GM19372 (cell line): Measurements from ENCODE around the gene ZC3HAV1L.
A peak's percentile ranks its signal among the peaks of the same experiment; 100 is the strongest.
"Not testable (repeated sequence)": the region's sequence is repeated elsewhere in the genome, so short reads cannot be mapped to it uniquely, and the experiment has no call there.

Experiments used
- ATAC-seq: cut with Tn5 transposase; IDR thresholded peaks from one replicate; pipeline ENCODE4 v1.9.1; 2021; ENCODE audit warnings: mild to moderate bottlenecking, low read depth, moderate library complexity; ENCODE audit not compliant: unreplicated experiment

ZC3HAV1L gene

GRCh38 chr7:139023076-139023475 lies 12.8 kb downstream of the ZC3HAV1L start:
- ATAC-seq = no peak

DNA sequence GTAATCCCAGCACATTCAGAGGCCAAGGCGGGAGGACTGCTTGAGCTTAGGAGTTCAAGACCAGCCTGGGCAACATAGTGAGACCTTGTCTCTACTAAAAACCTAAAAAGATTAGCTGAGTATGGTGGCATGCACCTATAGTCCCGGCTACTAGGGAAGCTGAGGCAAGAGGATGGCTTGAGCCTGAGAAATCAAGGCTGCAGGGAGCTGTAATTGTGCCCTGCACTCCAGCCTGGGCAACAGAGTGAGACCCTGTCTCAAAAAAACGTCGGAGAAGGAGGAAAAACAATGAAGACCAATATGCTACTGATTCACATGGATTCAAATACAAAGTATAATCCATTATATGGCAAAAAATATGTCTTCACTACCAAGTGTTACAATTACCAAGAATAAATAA lies 13.6 kb downstream of the ZC3HAV1L start:
- ATAC-seq = no peak

GRCh38 chr7:139018910-139019309 lies 16.9 kb downstream of the ZC3HAV1L start:
- no peak for ATAC-seq

GRCh38 chr7:139016931-139017511 lies 18.8 kb downstream of the ZC3HAV1L start:
- ATAC-seq = peak; percentile 79

- no peak for ATAC-seq
Measured at GRCh38 chr7:139011373-139011772, 24.5 kb downstream of the ZC3HAV1L start.

- no peak for ATAC-seq
Measured at GRCh38 chr7:139004321-139005090, 31.3 kb downstream of the ZC3HAV1L start.

DNA sequence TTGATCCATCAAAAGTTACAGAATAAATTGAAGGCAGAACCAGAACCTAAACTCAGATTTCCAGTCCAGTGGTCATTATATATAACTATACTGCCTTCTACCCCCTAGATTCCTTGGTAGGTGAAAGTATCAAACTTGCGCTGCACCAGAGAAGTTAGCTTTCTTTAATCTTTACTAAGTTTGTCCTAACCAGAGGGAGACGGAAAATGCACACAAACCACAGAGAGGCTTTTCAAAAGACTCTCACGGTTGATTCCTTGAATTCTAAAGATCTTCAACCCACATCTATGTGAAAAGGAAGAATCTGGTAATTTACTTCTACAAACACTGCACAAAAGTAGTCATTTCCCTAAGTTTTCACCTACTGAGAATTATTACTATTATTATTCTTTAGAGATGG lies 36.4 kb downstream of the ZC3HAV1L start:
- no peak for ATAC-seq

DNA sequence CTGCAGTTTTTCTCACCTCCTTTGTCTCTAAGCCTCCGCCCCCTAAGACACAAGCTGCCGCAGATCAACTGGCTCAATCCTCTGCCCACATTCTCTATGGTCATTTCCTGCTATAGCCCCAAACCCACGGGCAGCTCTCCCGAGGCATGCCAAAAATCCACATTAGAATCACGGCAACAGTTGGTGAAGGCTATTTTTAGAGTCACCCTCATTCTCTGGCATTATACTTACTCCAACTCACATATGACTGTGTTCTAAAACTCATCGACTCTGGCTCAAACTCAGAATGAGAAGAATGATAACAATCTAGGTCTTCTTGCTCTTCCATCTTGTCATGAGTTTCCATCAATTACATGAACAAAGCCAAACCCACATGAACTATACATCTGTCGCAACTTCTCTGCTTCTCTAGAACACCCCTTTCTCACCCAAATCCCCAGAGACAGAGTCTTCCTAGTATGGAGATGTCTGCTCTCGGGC lies 43.8 kb downstream of the ZC3HAV1L start:
- no peak for ATAC-seq

GRCh38 chr7:138987686-138988085 lies 48.2 kb downstream of the ZC3HAV1L start:
- ATAC-seq = no peak

DNA sequence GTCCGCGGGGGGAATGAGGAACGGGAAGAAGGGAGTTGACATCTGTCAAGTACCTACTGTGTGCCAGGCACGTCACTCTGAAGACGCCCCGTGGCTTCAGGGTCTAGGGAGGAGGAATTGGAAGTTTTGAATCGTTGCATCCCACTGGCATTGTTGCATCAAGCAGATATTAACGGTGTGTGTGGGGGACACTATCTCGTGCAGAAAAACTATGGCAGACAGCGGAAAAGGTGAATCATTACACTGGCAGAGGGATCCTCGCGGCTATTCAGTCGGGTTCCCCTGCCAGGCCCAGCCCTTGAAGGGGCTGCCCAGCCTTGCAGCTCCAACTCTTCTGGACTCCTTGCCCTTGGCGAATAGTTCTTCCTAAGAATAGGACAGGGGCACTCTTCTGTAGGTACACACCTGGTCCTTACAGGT lies 53.6 kb downstream of the ZC3HAV1L start:
- ATAC-seq = no peak

DNA sequence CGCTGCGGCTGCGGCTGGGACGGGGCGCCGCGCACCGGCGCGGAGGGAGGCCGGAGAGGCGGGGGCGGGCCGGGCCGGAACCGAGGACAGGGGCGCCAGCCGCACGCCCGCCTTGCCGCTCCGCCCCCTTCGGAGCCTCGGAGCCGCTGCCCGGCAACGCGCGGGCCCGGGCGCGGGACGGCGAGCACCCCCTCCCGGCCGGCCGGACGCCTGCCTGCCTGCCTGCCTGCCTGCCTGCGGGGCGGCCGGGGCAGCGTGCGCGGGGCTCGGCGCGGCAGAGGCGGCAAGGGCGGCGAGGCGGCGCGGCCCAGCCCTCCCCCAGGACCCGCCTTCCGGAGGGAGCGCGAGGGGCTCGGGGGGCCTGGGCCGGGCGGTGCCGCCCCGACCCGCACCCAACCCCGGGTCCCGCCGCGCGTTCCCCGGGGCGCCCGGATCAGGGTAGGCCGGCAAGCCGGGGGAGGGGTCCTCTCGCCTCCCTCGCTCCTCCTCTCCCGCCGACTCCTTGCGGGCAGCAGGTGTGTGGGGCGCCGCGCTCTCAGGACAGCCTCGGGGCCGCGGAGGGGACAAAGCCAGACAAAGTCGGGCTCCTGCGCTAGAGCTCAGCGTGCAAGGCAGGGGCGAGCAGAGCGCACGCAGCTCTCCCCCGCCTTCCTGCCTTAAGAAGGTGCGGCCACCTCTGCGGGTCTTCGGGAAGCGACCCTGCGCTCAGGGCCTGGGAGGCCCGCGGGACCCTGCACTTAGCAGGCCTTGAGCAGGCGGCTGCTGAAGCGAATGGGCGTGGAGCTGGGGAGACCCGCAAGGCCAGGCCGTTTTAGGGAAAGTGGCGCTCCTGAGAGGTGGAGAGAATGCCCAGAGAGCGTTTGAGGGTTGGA lies 54.3 kb downstream of the ZC3HAV1L start, which contains the start of gene KIAA1549:
TSS of gene KIAA1549 (minus strand) at position 58 of the 872 bp plus-strand sequence. CDS start 120 bp downstream, outside the sequence.
- ATAC-seq = peak; percentile 82

DNA sequence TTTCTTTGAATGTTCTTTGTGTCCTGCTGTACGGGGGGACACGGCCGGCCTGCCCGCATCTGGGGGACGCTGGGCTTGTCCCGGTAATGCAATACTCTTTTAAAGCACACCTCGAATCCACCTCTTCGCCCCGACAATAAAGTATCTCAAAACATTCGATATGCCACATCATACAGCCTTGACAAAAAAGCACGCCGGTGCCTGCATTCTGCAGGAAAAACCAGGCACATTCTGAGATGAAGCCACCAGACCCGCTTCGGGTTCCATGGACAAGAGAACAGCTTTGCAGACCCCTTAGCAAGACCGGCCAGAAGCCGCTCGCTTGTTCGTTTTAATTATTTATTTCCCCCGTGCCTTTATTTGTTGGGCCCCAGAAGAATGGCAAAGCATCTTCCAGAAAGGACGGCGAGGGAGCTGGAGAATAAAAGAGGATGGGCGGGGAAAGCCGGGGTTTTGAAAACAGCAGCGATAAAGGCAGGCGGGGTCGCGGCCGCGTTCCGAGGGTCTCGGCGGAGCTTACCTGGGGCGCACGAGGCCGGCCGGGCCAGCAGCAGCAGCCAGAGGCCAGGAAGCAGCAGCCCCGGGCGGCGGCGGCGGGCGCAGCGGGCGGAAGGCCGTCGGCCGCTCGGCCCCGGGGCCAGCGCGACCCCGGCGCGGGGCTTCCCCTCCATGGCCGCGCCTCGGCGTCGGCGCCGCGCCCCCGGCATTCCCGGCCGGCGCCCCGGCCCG lies 55.1 kb downstream of the ZC3HAV1L start:
- peak; percentile 49 for ATAC-seq

DNA sequence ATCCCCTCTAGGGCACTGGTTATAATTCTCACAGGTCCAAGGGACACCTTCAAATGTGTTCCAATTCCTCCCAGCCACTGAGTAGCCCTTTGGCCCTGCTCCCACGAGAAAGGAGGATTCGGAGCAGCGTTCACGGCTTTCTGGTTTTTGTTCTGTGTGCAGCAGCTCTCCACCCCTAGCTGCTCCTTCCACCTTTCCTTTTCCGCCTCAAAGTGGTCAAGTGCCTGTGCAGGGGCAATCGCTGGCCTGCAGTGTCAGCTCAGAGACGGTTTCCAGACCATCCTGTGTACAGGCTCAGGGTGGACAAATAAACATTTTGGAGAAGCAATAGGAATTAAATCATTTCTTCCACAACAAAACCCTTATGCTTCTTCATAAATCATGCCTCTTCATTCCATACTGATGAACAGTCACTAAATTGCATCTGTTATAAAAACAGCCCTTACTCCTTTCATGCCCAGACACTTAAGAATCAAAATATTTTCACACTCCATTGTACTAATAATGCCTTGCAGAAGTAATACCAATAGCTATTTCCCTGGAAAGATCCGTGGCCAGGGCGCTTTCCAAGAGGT lies 55.8 kb downstream of the ZC3HAV1L start:
- no peak for ATAC-seq

DNA sequence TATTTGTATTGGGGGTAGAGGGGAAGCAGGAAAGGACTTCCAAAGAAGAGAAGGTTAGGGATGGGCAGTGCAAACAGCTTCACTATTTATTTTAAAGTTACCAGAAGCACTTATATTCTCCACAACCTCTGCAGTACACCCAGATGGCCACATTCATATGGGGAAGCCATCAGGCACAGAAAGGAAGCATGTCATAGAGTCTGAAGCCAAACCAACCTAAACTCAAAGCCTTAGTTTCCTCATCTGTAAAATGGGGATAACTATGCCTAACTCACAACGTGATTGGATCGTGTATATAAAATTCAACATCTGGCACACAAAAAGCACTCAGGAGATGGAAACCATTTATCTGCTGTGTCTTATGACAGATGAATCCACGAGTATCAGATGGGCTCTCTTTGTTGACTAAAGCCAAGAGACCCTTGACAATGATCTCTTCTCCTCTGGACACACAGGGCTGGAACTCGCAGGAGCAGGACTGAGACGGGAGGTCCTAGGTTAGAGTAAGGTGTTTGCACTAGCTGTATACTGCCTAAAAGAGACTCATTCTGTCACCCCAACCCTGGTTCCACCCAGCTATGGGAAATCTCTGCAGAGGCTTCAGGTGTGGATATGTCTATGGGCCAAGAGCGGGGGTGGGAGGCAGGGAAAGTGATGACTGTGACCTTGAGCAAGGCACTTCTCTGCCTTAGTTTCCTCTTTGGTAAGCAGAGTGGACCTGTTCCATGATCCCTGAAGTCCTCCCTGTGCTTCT lies 56.4 kb downstream of the ZC3HAV1L start:
- ATAC-seq = no peak

DNA sequence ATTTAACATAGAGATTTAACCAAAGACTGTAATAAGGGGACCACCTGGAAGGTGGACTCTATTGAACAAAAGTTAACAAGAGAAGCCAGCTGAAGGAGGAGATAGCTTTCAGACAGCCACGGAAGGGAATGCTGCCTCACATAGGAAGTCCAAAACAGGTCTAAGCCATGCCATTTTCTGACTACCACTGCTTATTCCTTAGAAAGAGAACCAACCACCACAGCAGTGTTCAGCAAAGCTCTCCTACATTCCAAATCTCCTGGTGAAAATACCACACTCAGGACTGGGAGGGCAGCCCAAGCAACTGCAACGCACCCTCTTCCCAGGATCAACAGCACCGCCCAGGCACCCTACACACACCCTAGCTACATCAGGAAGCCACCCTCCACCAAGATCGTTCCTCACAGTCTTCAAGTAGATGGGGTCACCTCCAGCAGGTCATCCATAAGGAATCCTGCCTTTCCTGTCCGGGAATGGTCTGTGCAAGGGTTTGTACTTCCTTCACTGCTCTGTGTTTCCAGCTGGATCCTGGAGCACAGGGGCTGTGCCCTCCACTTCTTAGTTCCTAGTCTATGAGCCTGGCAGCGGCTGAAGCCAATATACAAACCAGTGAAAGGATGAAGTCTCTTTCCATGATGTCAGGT lies 57.2 kb downstream of the ZC3HAV1L start:
- no peak for ATAC-seq

GRCh38 chr7:138976161-138976560 lies 59.7 kb downstream of the ZC3HAV1L start:
- not testable (repeated sequence) for ATAC-seq
